Measurements from ENCODE around the gene EVA1B.
A peak's percentile ranks its signal among the peaks of the same experiment; 100 is the strongest.

DNA sequence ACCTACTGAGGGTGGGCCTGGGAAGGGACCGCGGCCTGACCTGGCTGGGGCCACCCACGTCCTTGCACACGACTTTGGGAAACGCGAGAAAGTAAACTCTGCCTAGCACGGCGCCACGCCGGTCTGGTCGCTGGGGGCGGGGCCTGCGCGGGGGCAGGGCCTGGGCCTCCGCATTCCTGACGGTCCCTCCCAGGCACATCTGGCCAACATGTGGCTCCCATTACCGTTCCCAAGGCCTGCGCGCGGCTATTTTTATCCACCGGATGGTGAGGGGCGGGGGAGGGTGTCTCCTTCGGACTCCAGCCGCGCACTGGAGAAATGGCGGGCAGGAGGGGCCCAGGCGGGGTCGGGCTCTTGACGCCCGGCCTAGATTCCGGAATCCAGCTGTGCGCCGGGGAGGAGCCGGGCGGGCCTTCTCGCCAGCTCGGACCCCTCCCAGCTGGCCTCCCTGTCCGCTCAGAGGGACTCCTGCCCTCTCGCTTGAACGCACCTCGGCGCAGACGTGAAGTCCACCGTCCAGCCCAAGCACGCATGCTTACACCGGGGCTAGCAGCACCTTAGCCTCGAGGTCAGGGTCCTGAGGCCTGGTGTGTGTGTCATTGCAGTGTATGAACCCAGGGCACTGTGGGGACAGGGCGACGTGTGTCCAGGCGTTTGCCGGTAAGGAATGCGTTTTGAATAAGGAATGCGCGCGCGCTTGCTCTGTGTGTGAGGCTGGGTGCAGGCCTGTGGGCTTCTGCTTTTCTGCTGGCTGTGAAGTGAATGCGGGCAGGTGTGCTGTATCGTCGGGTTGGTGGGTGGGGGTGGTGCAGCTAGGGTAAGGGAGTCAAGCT lies 2.1 kb downstream of the EVA1B start:
- TF ChIP-seq, protein P1, sequence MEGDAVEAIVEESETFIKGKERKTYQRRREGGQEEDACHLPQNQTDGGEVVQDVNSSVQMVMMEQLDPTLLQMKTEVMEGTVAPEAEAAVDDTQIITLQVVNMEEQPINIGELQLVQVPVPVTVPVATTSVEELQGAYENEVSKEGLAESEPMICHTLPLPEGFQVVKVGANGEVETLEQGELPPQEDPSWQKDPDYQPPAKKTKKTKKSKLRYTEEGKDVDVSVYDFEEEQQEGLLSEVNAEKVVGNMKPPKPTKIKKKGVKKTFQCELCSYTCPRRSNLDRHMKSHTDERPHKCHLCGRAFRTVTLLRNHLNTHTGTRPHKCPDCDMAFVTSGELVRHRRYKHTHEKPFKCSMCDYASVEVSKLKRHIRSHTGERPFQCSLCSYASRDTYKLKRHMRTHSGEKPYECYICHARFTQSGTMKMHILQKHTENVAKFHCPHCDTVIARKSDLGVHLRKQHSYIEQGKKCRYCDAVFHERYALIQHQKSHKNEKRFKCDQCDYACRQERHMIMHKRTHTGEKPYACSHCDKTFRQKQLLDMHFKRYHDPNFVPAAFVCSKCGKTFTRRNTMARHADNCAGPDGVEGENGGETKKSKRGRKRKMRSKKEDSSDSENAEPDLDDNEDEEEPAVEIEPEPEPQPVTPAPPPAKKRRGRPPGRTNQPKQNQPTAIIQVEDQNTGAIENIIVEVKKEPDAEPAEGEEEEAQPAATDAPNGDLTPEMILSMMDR (conservative IDR thresholded peaks at IDR 0.05; ENCODE audit: low read depth, low read length): no peak
- TF ChIP-seq RAD21 (IDR thresholded peaks at IDR 0.05; ENCODE audit: low read length) (0 out of 2 replicates have a peak, but pooled peaks have one; percentile 2), CEBPB (IDR thresholded peaks at IDR 0.05; ENCODE audit: low read depth, low read length) (no peak), POLR2A (IDR thresholded peaks at IDR 0.05; ENCODE audit: low read depth, low read length) (no peak; the same call in none of the 2 replicates)
- TF ChIP-seq, protein P2, sequence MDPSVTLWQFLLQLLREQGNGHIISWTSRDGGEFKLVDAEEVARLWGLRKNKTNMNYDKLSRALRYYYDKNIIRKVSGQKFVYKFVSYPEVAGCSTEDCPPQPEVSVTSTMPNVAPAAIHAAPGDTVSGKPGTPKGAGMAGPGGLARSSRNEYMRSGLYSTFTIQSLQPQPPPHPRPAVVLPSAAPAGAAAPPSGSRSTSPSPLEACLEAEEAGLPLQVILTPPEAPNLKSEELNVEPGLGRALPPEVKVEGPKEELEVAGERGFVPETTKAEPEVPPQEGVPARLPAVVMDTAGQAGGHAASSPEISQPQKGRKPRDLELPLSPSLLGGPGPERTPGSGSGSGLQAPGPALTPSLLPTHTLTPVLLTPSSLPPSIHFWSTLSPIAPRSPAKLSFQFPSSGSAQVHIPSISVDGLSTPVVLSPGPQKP (IDR thresholded peaks at IDR 0.05; ENCODE audit: borderline replicate concordance, low read depth, low read length): no peak

Measured in IMR-90 (cell line).